Ovary (tissue), 9 donors: ENCODE data around the gene FAM107A. TPM values are rescaled to one million over a fixed set of nuclear protein-coding genes. Genes with fewer than 3 reads are reported as not detected.

ENCODE experiments used
- DNase-seq, 5 donors: peaks; one replicate each; pipeline ENCODE4 v3.0.0-alpha.2; 2019 to 2020
- H3K27ac ChIP-seq, 2 donors: fragments of 200-600 bp; one replicate each; pipeline versions ENCODE4 v1.5.1 to v1.8.0; 2019 to 2022
- H3K27me3 ChIP-seq: fragments of 200-600 bp; one replicate; pipeline ENCODE4 v1.8.0; 2022
- H3K36me3 ChIP-seq: fragments of 200-600 bp; sonication (generic); one replicate; pipeline ENCODE4 v1.5.1; 2019
- H3K4me1 ChIP-seq: one replicate; pipeline ENCODE4 v1.8.1; 2013; ENCODE audit warnings: mild to moderate bottlenecking, moderate library complexity; ENCODE audit not compliant: insufficient read depth
- H3K4me3 ChIP-seq: fragments of 200-600 bp; sonication (generic); one replicate; pipeline ENCODE4 v1.5.1; 2017
- H3K9me3 ChIP-seq, 2 donors: fragments of 200-600 bp in 1 of 2; sonication (generic) in 1 of 2; one replicate each; pipeline versions ENCODE4 v1.5.1 to v1.8.1; 2013 to 2019; ENCODE audit warnings: mild to moderate bottlenecking in 1 of 2, moderate library complexity in 1 of 2
- CTCF ChIP-seq, 3 donors: fragments of 450-650 bp in 2 of 3; fragments of 200-600 bp in 1 of 3; IDR thresholded peaks; one replicate each; pipeline versions ENCODE4 v1.5.1 to v1.8.0; 2016 to 2022; ENCODE audit warnings: antibody characterized with exemption in 3 of 3, mild to moderate bottlenecking in 1 of 3
- EP300 ChIP-seq: sonication (generic); formaldehyde crosslinking; IDR thresholded peaks from one replicate; pipeline ENCODE4 v1.6.1; 2017; ENCODE audit warnings: antibody characterized with exemption
- POLR2A ChIP-seq: fragments of 450-650 bp; IDR thresholded peaks from one replicate; pipeline ENCODE4 v1.6.1; 2017; ENCODE audit warnings: antibody characterized with exemption, mild to moderate bottlenecking, moderate library complexity
- WGBS, 3 donors: extraction: QIAGEN DNeasy Blood & Tissue Kit in 1 of 3; methylation state at CpG; one replicate each; pipeline versions ENCODE4 v1.1.5 to v1.1.7; 2013 to 2017; 5-methylcytosine and 5-hydroxymethylcytosine counted together
- intact Hi-C, 4 donors: fragments of 100-400 bp; cut with DNase I; formaldehyde crosslinking; loops; one replicate each; pipeline versions ENCODE4 v1.11.0 to v1.15.1; 2022 to 2023
- polyA plus RNA-seq, 2 donors: library from polyadenylated mRNA; stranded (reverse); fragments of 200-250 nt in 1 of 2; fragments of 350-450 nt in 1 of 2; fragmentation: Illumina TruSeq in 1 of 2; extraction: RNeasy Lipid Tissue Mini Kit (QIAGEN cat#74804) in 1 of 2; gene quantifications; one replicate each; pipeline ENCODE4 v1.2.3, GENCODE V29; 2013 to 2014
- total RNA-seq, 7 donors: library from RNA; depleted of rRNA in 2 of 7; stranded (reverse); fragments of >200 nt in 2 of 7; fragmentation: NEBNext Ultra II Directional in 3 of 7; extraction: Animal tissue kit (Norgen Biotek cat#: 25700) in 3 of 7; gene quantifications; one replicate each; pipeline versions ENCODE4 v1.1.0 to v1.2.4, GENCODE V29; 2016 to 2023
- donor health status: DM: no; HTN: no; CAD: no; lungs with moderate emphysema.
- donor health status: DM: no; HTN: no; CAD: no.
- donor health status: Bipolar disorder and iron deficiency.
- donor health status: DM: yes; HTN: yes; CAD: no.
- donor health status: DM: no; HTN: no; CAD: no.
- donor health status: DM: yes; HTN: yes; CAD: no.

The FAM107A gene
- total and polyA plus RNA-seq, 9 donors, result 2.7 to 47.3 (median 14.4) TPM

- Histone ChIP-seq H3K27me3 (no peaks in the 10 kb centered on the region), H3K36me3 (no peaks in the 10 kb centered on the region), H3K4me3 (no peak overlapping the region), H3K4me1 (peaks cover 17% of the 10 kb centered on the region), H3K9me3 (no peaks in the 10 kb centered on the region), H3K27ac (no peak overlapping the region)
- no peak for DNase-seq
- intact Hi-C loops, result no loop called here
- no peak for TF ChIP-seq CTCF (IDR thresholded peaks at IDR 0.05)
- TF ChIP-seq POLR2A, result no peak
- TF ChIP-seq EP300, result no peak
- 74 to 82% (median 80%) methylated on average over 8 of the region's 8 CpGs for WGBS, 3 donors
Observed at GRCh38 chr3:58623478-58623877, 46.3 kb upstream of the FAM107A start.

- DNase-seq, result no peak
- no peaks in the 10 kb centered on the region for H3K9me3 ChIP-seq
- H3K27ac ChIP-seq, result no peak overlapping the region
- peaks cover 16% of the 10 kb centered on the region for H3K4me1 ChIP-seq
- no peaks in the 10 kb centered on the region for H3K27me3 ChIP-seq
- 79 to 98% (median 90%) methylated on average over 8 of the region's 8 CpGs for WGBS, 3 donors
- H3K36me3 ChIP-seq, result no peaks in the 10 kb centered on the region
- intact Hi-C loops, result no loop called here
- no peak overlapping the region for H3K4me3 ChIP-seq
- TF ChIP-seq POLR2A (no peak), CTCF (IDR thresholded peaks at IDR 0.05) (no peak), EP300 (no peak)
Observed at GRCh38 chr3:58622892-58623291, 45.7 kb upstream of the FAM107A start.

- no peak overlapping the region for H3K27ac ChIP-seq
- H3K36me3 ChIP-seq, result no peaks in the 10 kb centered on the region
- H3K4me1 ChIP-seq, result peaks cover 14% of the 10 kb centered on the region
- 95 to 97% (median 95%) methylated on average over 4 of the region's 4 CpGs for WGBS, 3 donors
- intact Hi-C loops, result no loop called here
- no peaks in the 10 kb centered on the region for H3K27me3 ChIP-seq
- DNase-seq, result no peak
- H3K4me3 ChIP-seq, result no peak overlapping the region
- no peaks in the 10 kb centered on the region for H3K9me3 ChIP-seq
- TF ChIP-seq EP300 (no peak), CTCF (IDR thresholded peaks at IDR 0.05) (no peak), POLR2A (no peak)
Observed at GRCh38 chr3:58622436-58622835, 45.2 kb upstream of the FAM107A start.

GRCh38 chr3:58621086-58621830, 44.1 kb upstream of the FAM107A start:
- H3K9me3 ChIP-seq, result no peaks in the 10 kb centered on the region
- no peak overlapping the region for H3K4me3 ChIP-seq
- TF ChIP-seq POLR2A, result no peak
- TF ChIP-seq CTCF (IDR thresholded peaks at IDR 0.05), result no peak
- no peak for TF ChIP-seq EP300
- H3K27me3 ChIP-seq, result no peaks in the 10 kb centered on the region
- 75 to 84% (median 81%) methylated on average over 6 of the region's 6 CpGs for WGBS, 3 donors
- H3K4me1 ChIP-seq, result peaks cover 8% of the 10 kb centered on the region
- H3K27ac ChIP-seq, result no peak overlapping the region
- intact Hi-C loops, result no loop called here
- no peaks in the 10 kb centered on the region for H3K36me3 ChIP-seq
- DNase-seq, result no peak
